Esophagus squamous epithelium (tissue), 5 donors: ENCODE results near the gene PSORS1C1. TPM values are rescaled to one million over a fixed set of nuclear protein-coding genes. Genes with fewer than 3 reads are reported as not detected.
"Not testable (repeated sequence)": the region's sequence is repeated elsewhere in the genome, so short reads cannot be mapped to it uniquely, and the experiment has no call there.

Experiments used
- DNase-seq: peaks from one replicate; lab custom pipeline; 2025; lab: John Stamatoyannopoulos, UW
- H3K27ac ChIP-seq, 4 donors: fragments of 200-600 bp; sonication (generic); one replicate each; pipeline ENCODE4 v1.5.1; 2016 to 2019; ENCODE audit warnings: mild to moderate bottlenecking in 1 of 4
- H3K27me3 ChIP-seq, 4 donors: fragments of 200-600 bp; sonication (generic); 1 replicate in 3 of 4; 2 replicates in 1 of 4; pipeline versions ENCODE4 v1.5.1 to v1.6.0; 2017 to 2021; ENCODE audit warnings: antibody characterized with exemption in 1 of 4
- H3K36me3 ChIP-seq, 3 donors: fragments of 200-600 bp; sonication (generic); one replicate each; pipeline ENCODE4 v1.5.1; 2016 to 2019
- H3K4me1 ChIP-seq, 3 donors: fragments of 200-600 bp; sonication (generic); one replicate each; pipeline ENCODE4 v1.5.1; 2017 to 2019
- H3K4me3 ChIP-seq, 4 donors: fragments of 200-600 bp; sonication (generic); 1 replicate in 3 of 4; 2 replicates in 1 of 4; pipeline ENCODE4 v1.5.1; 2016 to 2019; ENCODE audit warnings: mild to moderate bottlenecking in 2 of 4, moderate library complexity in 1 of 4
- H3K9me3 ChIP-seq, 3 donors: fragments of 200-600 bp; sonication (generic); one replicate each; pipeline ENCODE4 v1.5.1; 2016 to 2019
- POLR2A ChIP-seq, 4 donors: fragments of 450-650 bp; IDR thresholded peaks; one replicate each; pipeline ENCODE4 v1.6.1; 2017; ENCODE audit warnings: antibody characterized with exemption in 4 of 4, mild to moderate bottlenecking in 4 of 4, moderate library complexity in 3 of 4
- WGBS, 2 donors: methylation state at CpG; one replicate each; pipeline ENCODE4 v1.1.5; 2018; 5-methylcytosine and 5-hydroxymethylcytosine counted together
- intact Hi-C: fragments of 100-400 bp; cut with DNase I; formaldehyde crosslinking; loops from one replicate; pipeline ENCODE4 v1.15.0; 2022
- small RNA-seq, 4 donors: library from RNA; depleted of rRNA; stranded (forward); fragments of <200 nt; gene quantifications; one replicate each; pipeline ENCODE3, GENCODE V24; 2016
- total RNA-seq, 4 donors: library from RNA; depleted of rRNA; stranded (reverse); fragments of >200 nt; gene quantifications; one replicate each; pipeline ENCODE4 v1.1.0, GENCODE V29; 2016
- TF ChIP-seq, protein P1 (sequence below), 6 experiments: fragments of 450-650 bp in 4 of 6; fragments of 200-600 bp in 2 of 6; sonication (generic) in 2 of 6; IDR thresholded peaks; one replicate each; pipeline ENCODE4 v1.5.1; 2016 to 2019; ENCODE audit warnings: antibody characterized with exemption in 6 of 6, mild to moderate bottlenecking in 4 of 6, moderate library complexity in 4 of 6
- donor health status: DM: yes; HTN: yes; CAD: no.

Gene PSORS1C1
- total RNA-seq, 4 donors from 2014 or later = 0.06 to 2.7 (median 1.2) TPM

DNA sequence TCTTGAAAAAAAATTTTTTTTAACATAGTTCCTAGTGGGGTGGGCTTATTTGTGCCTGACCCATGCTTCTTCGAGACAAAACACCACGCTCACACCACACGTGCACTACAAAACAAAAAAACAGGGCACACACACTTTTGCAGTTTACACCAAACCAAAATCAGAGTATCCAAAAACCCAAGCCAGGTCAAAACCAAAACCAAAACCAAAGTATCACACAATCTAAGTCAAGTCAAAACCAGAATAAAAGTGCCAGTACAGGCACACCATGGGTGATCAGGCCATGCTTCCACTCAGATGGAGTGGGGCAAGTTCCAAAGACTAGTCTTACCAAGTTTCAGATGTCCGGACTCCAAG is 71.1 kb downstream of the PSORS1C1 start:
- peak overlapping the region; percentile 16 to 56 (median 38) for H3K4me3 ChIP-seq
- TF ChIP-seq POLR2A (IDR thresholded peaks at IDR 0.05) = peak in 1 of 4 donors; percentile 12
- H3K27me3 ChIP-seq, DNase-seq, intact Hi-C loops, H3K9me3 ChIP-seq, H3K36me3 ChIP-seq: not testable (repeated sequence)
- peaks cover 0 to 41% (median 0%) of the 10 kb centered on the region in 3 donors for H3K4me1 ChIP-seq
- 36 to 53% methylated on average over 3 to 4 of the region's 4 CpGs for WGBS, 2 donors
- H3K27ac ChIP-seq = peak overlapping the region; percentile 83 to 95 (median 90)

DNA sequence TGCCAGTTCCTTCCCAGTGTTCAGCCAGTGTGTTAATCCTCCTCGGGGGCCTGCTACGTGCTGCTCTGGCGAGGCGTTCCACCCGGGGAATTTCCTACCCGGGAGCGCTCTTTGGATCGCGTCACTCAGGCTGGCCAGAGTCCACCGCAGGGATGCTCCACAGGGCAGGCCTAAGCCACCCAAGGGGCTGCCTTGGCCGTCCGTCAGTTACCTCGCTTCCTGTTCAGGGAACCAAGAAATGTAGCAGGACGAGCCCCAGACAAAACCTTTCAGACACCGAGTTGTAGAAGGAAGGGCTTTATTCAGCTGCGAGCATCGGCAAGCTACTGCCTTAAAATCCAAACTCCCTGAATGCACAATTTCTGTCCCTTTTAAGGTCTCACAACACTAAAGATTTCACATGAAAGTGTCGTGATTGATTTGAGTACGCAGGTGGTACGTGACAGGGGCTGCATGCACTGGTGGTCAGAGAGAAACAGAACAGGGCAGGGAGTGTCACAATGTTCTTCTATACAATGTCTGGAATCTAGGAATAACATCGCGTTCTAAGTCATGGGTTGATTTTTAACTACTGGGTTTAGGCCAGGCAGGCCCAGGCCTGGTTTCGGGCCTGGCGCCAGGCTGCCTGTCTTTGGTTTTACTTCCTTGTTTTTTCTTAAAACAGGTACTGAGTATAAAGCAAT is 71.6 kb downstream of the PSORS1C1 start:
- 27 to 53% methylated on average over 13 of the region's 24 CpGs for WGBS, 2 donors
- Histone ChIP-seq H3K36me3 (no peaks in the 10 kb centered on the region), H3K4me1 (peaks cover 0 to 41% (median 0%) of the 10 kb centered on the region in 3 donors), H3K4me3 (peak overlapping the region; percentile 16 to 56 (median 38)), H3K27ac (peak overlapping the region; percentile 83 to 95 (median 90)), H3K9me3 (no peaks in the 10 kb centered on the region), H3K27me3 (no peaks in the 10 kb centered on the region)
- intact Hi-C loops = no loop called here
- no peak for DNase-seq
- TF ChIP-seq, protein P1, sequence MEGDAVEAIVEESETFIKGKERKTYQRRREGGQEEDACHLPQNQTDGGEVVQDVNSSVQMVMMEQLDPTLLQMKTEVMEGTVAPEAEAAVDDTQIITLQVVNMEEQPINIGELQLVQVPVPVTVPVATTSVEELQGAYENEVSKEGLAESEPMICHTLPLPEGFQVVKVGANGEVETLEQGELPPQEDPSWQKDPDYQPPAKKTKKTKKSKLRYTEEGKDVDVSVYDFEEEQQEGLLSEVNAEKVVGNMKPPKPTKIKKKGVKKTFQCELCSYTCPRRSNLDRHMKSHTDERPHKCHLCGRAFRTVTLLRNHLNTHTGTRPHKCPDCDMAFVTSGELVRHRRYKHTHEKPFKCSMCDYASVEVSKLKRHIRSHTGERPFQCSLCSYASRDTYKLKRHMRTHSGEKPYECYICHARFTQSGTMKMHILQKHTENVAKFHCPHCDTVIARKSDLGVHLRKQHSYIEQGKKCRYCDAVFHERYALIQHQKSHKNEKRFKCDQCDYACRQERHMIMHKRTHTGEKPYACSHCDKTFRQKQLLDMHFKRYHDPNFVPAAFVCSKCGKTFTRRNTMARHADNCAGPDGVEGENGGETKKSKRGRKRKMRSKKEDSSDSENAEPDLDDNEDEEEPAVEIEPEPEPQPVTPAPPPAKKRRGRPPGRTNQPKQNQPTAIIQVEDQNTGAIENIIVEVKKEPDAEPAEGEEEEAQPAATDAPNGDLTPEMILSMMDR (IDR thresholded peaks at IDR 0.05) = no peak
- peak in 1 of 4 donors; percentile 3 for TF ChIP-seq POLR2A (IDR thresholded peaks at IDR 0.05)

DNA sequence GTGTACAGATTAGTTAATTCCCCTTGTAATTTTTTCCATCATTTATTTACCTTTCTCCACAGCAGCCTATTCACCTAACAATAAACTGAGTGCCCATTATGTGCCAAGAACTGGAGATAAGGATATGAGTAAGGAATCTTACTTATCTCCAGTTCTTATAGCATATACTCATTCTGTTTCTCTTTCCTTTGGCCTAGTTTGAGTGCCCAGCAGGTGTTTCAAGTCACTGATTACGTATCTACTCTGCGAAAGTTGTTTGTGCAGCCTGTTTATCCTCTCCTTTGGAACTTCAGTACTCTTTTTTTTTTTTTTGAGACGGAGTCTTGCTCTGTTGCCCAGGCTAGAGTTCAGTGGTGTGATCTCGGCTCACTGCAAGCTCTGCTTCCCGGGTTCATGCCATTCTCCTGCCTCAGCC is 73.2 kb downstream of the PSORS1C1 start:
- H3K9me3 ChIP-seq = no peaks in the 10 kb centered on the region
- H3K27me3 ChIP-seq = no peaks in the 10 kb centered on the region
- no peak overlapping the region for H3K27ac ChIP-seq
- TF ChIP-seq POLR2A (IDR thresholded peaks at IDR 0.05) = no peak
- TF ChIP-seq, protein P1 (IDR thresholded peaks at IDR 0.05) = no peak
- H3K4me3 ChIP-seq = no peak overlapping the region
- peaks cover 0 to 41% (median 0%) of the 10 kb centered on the region in 3 donors for H3K4me1 ChIP-seq
- no peaks in the 10 kb centered on the region for H3K36me3 ChIP-seq
- intact Hi-C loops = no loop called here
- 82 to 94% methylated on average over 5 of the region's 5 CpGs for WGBS, 2 donors
- no peak for DNase-seq

DNA sequence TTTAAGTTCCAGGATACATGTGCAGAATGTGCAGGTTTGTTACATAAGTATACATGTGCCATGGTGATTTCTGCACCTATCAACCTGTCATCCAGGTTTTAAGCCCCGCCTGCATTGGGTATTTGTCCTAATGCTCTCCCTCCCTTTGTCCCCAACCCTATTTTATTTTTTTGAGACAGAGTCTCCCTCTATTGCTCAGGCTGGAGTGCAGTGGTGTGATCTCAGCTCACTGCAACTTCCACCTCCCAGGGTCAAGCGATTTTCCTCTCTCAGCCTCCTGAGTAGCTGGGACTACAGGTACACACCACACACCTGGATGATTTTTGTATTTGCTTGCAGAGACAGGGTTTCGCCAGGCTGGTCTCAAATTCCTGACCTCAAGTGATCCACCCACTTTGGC is 74.6 kb downstream of the PSORS1C1 start:
- DNase-seq, H3K4me3 ChIP-seq, H3K27me3 ChIP-seq, H3K36me3 ChIP-seq, intact Hi-C loops, H3K9me3 ChIP-seq, H3K27ac ChIP-seq: not testable (repeated sequence)
- H3K4me1 ChIP-seq = peaks cover 0 to 28% (median 0%) of the 10 kb centered on the region in 3 donors
- WGBS, 2 donors = 90 to 100% methylated on average over 3 of the region's 3 CpGs

Small RNA genes within 50 kb of the gene (small RNA-seq; reads per million reads assigned to genes)
- 0 reads per million in 4 donors for gene POLR2LP1
- gene RNU6-1133P = 0 reads per million in 4 donors

Other genes starting within 250 kb of the PSORS1C1 start
- 100 to 1,000 TPM; 131 to 261 (median 140) TPM for gene DDR1, start 230.3 kb upstream of the PSORS1C1 start, total RNA-seq
- gene GTF2H4, start 206.6 kb upstream of the PSORS1C1 start, total RNA-seq = 10 to 100 TPM; 10.3 to 26.7 (median 12.4) TPM
- 10 to 100 TPM; 23.5 to 61.9 (median 33.0) TPM for gene VARS2, start 200.6 kb upstream of the PSORS1C1 start, total RNA-seq
- 10 to 100 TPM in 1 of 4 donors, 1 to 10 TPM in 3; 2.0 to 31.7 (median 6.4) TPM for gene SFTA2, start 182.6 kb upstream of the PSORS1C1 start, total RNA-seq
- gene MUCL3, start 173.8 kb upstream of the PSORS1C1 start, total RNA-seq = 1 to 10 TPM in 2 of 4 donors, under 1 TPM in 2; 0.21 to 8.3 (median 2.4) TPM
- 100 to 1,000 TPM; 219 to 945 (median 271) TPM for gene MUC21, start 131.1 kb upstream of the PSORS1C1 start, total RNA-seq
- 10 to 100 TPM in 1 of 4 donors, 1 to 10 TPM in 3; 4.1 to 10.1 (median 7.6) TPM for gene MUC22, start 104.3 kb upstream of the PSORS1C1 start, total RNA-seq
- 1 to 10 TPM in 1 of 4 donors, not detected in 3; 1.6 TPM for gene C6orf15, start 2.2 kb upstream of the PSORS1C1 start, total RNA-seq
- gene CDSN, start 5.6 kb downstream of the PSORS1C1 start, total RNA-seq = under 1 TPM in 1 of 4 donors, not detected in 3; 0.13 TPM
- under 1 TPM in 1 of 4 donors, not detected in 3; 0.91 TPM for gene PSORS1C2, start 24.3 kb downstream of the PSORS1C1 start, total RNA-seq
- gene CCHCR1, start 43.0 kb downstream of the PSORS1C1 start, total RNA-seq = 10 to 100 TPM; 11.9 to 21.1 (median 16.2) TPM
- gene TCF19, start 43.8 kb downstream of the PSORS1C1 start, total RNA-seq = 10 to 100 TPM; 12.2 to 17.2 (median 16.6) TPM
- 1 to 10 TPM in 3 of 4 donors, under 1 TPM in 1; 0.92 to 5.5 (median 3.3) TPM for gene POU5F1, start 55.9 kb downstream of the PSORS1C1 start, total RNA-seq
- 100 to 1,000 TPM; 128 to 659 (median 229) TPM for gene HLA-C, start 157.3 kb downstream of the PSORS1C1 start, total RNA-seq
- gene HLA-B, start 242.4 kb downstream of the PSORS1C1 start, total RNA-seq = 1,000 to 10,000 TPM in 1 of 4 donors, 100 to 1,000 TPM in 3; 193 to 1,414 (median 554) TPM